ENCODE measurements around the gene IL17A.

Gene IL17A

GRCh38 chr6:52141596-52141995, 44.6 kb upstream of the IL17A start:
- Histone ChIP-seq H2BK12ac (ENCODE audit: low read length in 2 of 2) (no peak overlapping the region), H3K9me3 (ENCODE audit: control insufficient read depth, low read length) (no peaks in the 10 kb centered on the region), H3K36me3 (ENCODE audit: control insufficient read depth in 1 of 2, insufficient read depth in 2 of 2, low read depth in 1 of 2, low read length in 2 of 2) (no peaks in the 10 kb centered on the region), H3K4me1 (ENCODE audit: control insufficient read depth, insufficient read depth, low read depth, low read length) (no peaks in the 10 kb centered on the region), H2BK15ac (ENCODE audit: low read depth, poor library complexity, severe bottlenecking) (no peak overlapping the region), H3K4me3 (ENCODE audit: insufficient read depth in 1 of 2, low read depth in 1 of 2, low read length in 2 of 2) (no peak overlapping the region), H2AK5ac (ENCODE audit: low read length, severe bottlenecking) (no peak overlapping the region), H3K79me1 (replicated peaks; ENCODE audit: low read length, poor library complexity, severe bottlenecking) (no peaks in the 10 kb centered on the region), H3K4me2 (ENCODE audit: low read length, poor library complexity, severe bottlenecking) (no peak overlapping the region), H3K14ac (ENCODE audit: low read length in 2 of 2) (no peak overlapping the region), H3K18ac (ENCODE audit: low read depth in 1 of 2, low read length in 2 of 2) (no peak overlapping the region), H4K8ac (ENCODE audit: low read length) (no peak overlapping the region), H3K4ac (ENCODE audit: low read depth in 1 of 2, low read length in 2 of 2) (no peak overlapping the region), H3K23ac (ENCODE audit: low read length in 2 of 2) (no peak overlapping the region), H3K27me3 (ENCODE audit: control insufficient read depth in 1 of 2, insufficient read depth in 1 of 2, low read length in 2 of 2) (peaks cover 42 to 58% of the 10 kb centered on the region in 2 experiments), H4K91ac (ENCODE audit: low read length) (no peak overlapping the region), H2AFZ (ENCODE audit: low read depth, low read length) (no peak overlapping the region), H2BK5ac (ENCODE audit: low read depth, low read length, poor library complexity, severe bottlenecking) (no peak overlapping the region), H3K27ac (ENCODE audit: low read length, poor library complexity, severe bottlenecking) (no peak overlapping the region), H2BK120ac (ENCODE audit: low read depth, low read length) (no peak overlapping the region), H3K9ac (ENCODE audit: low read length) (no peak overlapping the region)
- WGBS, result 86% methylated on average over 1 of the region's 1 CpG
- no peak for DNase-seq

GRCh38 chr6:52142556-52142955, 43.6 kb upstream of the IL17A start:
- Histone ChIP-seq H3K9me3 (ENCODE audit: control insufficient read depth, low read length) (no peaks in the 10 kb centered on the region), H3K18ac (ENCODE audit: low read depth in 1 of 2, low read length in 2 of 2) (no peak overlapping the region), H2BK15ac (ENCODE audit: low read depth, poor library complexity, severe bottlenecking) (no peak overlapping the region), H3K27ac (ENCODE audit: low read length, poor library complexity, severe bottlenecking) (no peak overlapping the region), H3K23ac (ENCODE audit: low read length in 2 of 2) (no peak overlapping the region), H4K8ac (ENCODE audit: low read length) (no peak overlapping the region), H4K91ac (ENCODE audit: low read length) (no peak overlapping the region), H3K27me3 (ENCODE audit: control insufficient read depth in 1 of 2, insufficient read depth in 1 of 2, low read length in 2 of 2) (peaks cover 35 to 53% of the 10 kb centered on the region in 2 experiments), H2BK120ac (ENCODE audit: low read depth, low read length) (no peak overlapping the region), H3K79me1 (replicated peaks; ENCODE audit: low read length, poor library complexity, severe bottlenecking) (no peaks in the 10 kb centered on the region), H2BK5ac (ENCODE audit: low read depth, low read length, poor library complexity, severe bottlenecking) (no peak overlapping the region), H2BK12ac (ENCODE audit: low read length in 2 of 2) (no peak overlapping the region), H2AK5ac (ENCODE audit: low read length, severe bottlenecking) (no peak overlapping the region), H3K4me1 (ENCODE audit: control insufficient read depth, insufficient read depth, low read depth, low read length) (no peaks in the 10 kb centered on the region), H2AFZ (ENCODE audit: low read depth, low read length) (no peak overlapping the region), H3K36me3 (ENCODE audit: control insufficient read depth in 1 of 2, insufficient read depth in 2 of 2, low read depth in 1 of 2, low read length in 2 of 2) (no peaks in the 10 kb centered on the region), H3K4me2 (ENCODE audit: low read length, poor library complexity, severe bottlenecking) (no peak overlapping the region), H3K4me3 (ENCODE audit: insufficient read depth in 1 of 2, low read depth in 1 of 2, low read length in 2 of 2) (no peak overlapping the region), H3K9ac (ENCODE audit: low read length) (no peak overlapping the region), H3K4ac (ENCODE audit: low read depth in 1 of 2, low read length in 2 of 2) (no peak overlapping the region), H3K14ac (ENCODE audit: low read length in 2 of 2) (no peak overlapping the region)
- no peak for DNase-seq
- WGBS, result 100% methylated on average over 1 of the region's 1 CpG

GRCh38 chr6:52143551-52143950, 42.6 kb upstream of the IL17A start:
- no peak overlapping the region for H3K14ac ChIP-seq (ENCODE audit: low read length in 2 of 2)
- H3K79me1 ChIP-seq (replicated peaks; ENCODE audit: low read length, poor library complexity, severe bottlenecking), result no peaks in the 10 kb centered on the region
- H3K4ac ChIP-seq (ENCODE audit: low read depth in 1 of 2, low read length in 2 of 2), result no peak overlapping the region
- H4K8ac ChIP-seq (ENCODE audit: low read length), result no peak overlapping the region
- no peak overlapping the region for H3K4me3 ChIP-seq (ENCODE audit: insufficient read depth in 1 of 2, low read depth in 1 of 2, low read length in 2 of 2)
- no peaks in the 10 kb centered on the region for H3K4me1 ChIP-seq (ENCODE audit: control insufficient read depth, insufficient read depth, low read depth, low read length)
- no peaks in the 10 kb centered on the region for H3K9me3 ChIP-seq (ENCODE audit: control insufficient read depth, low read length)
- no peaks in the 10 kb centered on the region for H3K36me3 ChIP-seq (ENCODE audit: control insufficient read depth in 1 of 2, insufficient read depth in 2 of 2, low read depth in 1 of 2, low read length in 2 of 2)
- H3K18ac ChIP-seq (ENCODE audit: low read depth in 1 of 2, low read length in 2 of 2), result no peak overlapping the region
- no peak overlapping the region for H2BK120ac ChIP-seq (ENCODE audit: low read depth, low read length)
- no peak overlapping the region for H2AK5ac ChIP-seq (ENCODE audit: low read length, severe bottlenecking)
- no peak overlapping the region for H3K27ac ChIP-seq (ENCODE audit: low read length, poor library complexity, severe bottlenecking)
- no peak overlapping the region for H2BK12ac ChIP-seq (ENCODE audit: low read length in 2 of 2)
- no peak overlapping the region for H2AFZ ChIP-seq (ENCODE audit: low read depth, low read length)
- no peak overlapping the region for H4K91ac ChIP-seq (ENCODE audit: low read length)
- no peak overlapping the region for H2BK15ac ChIP-seq (ENCODE audit: low read depth, poor library complexity, severe bottlenecking)
- H2BK5ac ChIP-seq (ENCODE audit: low read depth, low read length, poor library complexity, severe bottlenecking), result no peak overlapping the region
- peaks cover 35 to 51% of the 10 kb centered on the region in 2 experiments for H3K27me3 ChIP-seq (ENCODE audit: control insufficient read depth in 1 of 2, insufficient read depth in 1 of 2, low read length in 2 of 2)
- H3K4me2 ChIP-seq (ENCODE audit: low read length, poor library complexity, severe bottlenecking), result no peak overlapping the region
- no peak for DNase-seq
- H3K9ac ChIP-seq (ENCODE audit: low read length), result no peak overlapping the region
- H3K23ac ChIP-seq (ENCODE audit: low read length in 2 of 2), result no peak overlapping the region
- WGBS, result 86% methylated on average over 2 of the region's 4 CpGs

GRCh38 chr6:52144196-52145076, 41.7 kb upstream of the IL17A start:
- Histone ChIP-seq H3K4me2 (ENCODE audit: low read length, poor library complexity, severe bottlenecking) (no peak overlapping the region), H2BK15ac (ENCODE audit: low read depth, poor library complexity, severe bottlenecking) (no peak overlapping the region), H3K4me3 (ENCODE audit: insufficient read depth in 1 of 2, low read depth in 1 of 2, low read length in 2 of 2) (no peak overlapping the region), H2AFZ (ENCODE audit: low read depth, low read length) (no peak overlapping the region), H3K4me1 (ENCODE audit: control insufficient read depth, insufficient read depth, low read depth, low read length) (no peaks in the 10 kb centered on the region), H3K9me3 (ENCODE audit: control insufficient read depth, low read length) (no peaks in the 10 kb centered on the region), H3K36me3 (ENCODE audit: control insufficient read depth in 1 of 2, insufficient read depth in 2 of 2, low read depth in 1 of 2, low read length in 2 of 2) (no peaks in the 10 kb centered on the region), H4K91ac (ENCODE audit: low read length) (no peak overlapping the region), H2BK120ac (ENCODE audit: low read depth, low read length) (no peak overlapping the region), H2BK5ac (ENCODE audit: low read depth, low read length, poor library complexity, severe bottlenecking) (no peak overlapping the region), H3K4ac (ENCODE audit: low read depth in 1 of 2, low read length in 2 of 2) (no peak overlapping the region), H2BK12ac (ENCODE audit: low read length in 2 of 2) (no peak overlapping the region), H3K18ac (ENCODE audit: low read depth in 1 of 2, low read length in 2 of 2) (no peak overlapping the region), H3K27ac (ENCODE audit: low read length, poor library complexity, severe bottlenecking) (no peak overlapping the region), H2AK5ac (ENCODE audit: low read length, severe bottlenecking) (no peak overlapping the region), H3K14ac (ENCODE audit: low read length in 2 of 2) (no peak overlapping the region), H3K9ac (ENCODE audit: low read length) (no peak overlapping the region), H3K79me1 (replicated peaks; ENCODE audit: low read length, poor library complexity, severe bottlenecking) (no peaks in the 10 kb centered on the region), H3K23ac (ENCODE audit: low read length in 2 of 2) (no peak overlapping the region), H3K27me3 (ENCODE audit: control insufficient read depth in 1 of 2, insufficient read depth in 1 of 2, low read length in 2 of 2) (peaks cover 34 to 42% of the 10 kb centered on the region in 2 experiments), H4K8ac (ENCODE audit: low read length) (no peak overlapping the region)
- DNase-seq, result no peak
- 84% methylated on average over 13 of the region's 14 CpGs for WGBS

All from mesenchymal stem cell (in vitro differentiated cells and primary cell).